Activated T-helper 2 cell treated with anti-CD3 and anti-CD28 coated beads, Interferon-gamma antibody, Interleukin-2, Interleukin-4, amounts not matched to agents 10 μg/mL and 5 μg/mL and 100 μg/mL, durations not matched to agents 14 hours and 24 hours and 36 hours (primary cell): Measurements from ENCODE around the gene MLLT10. TPM values are rescaled to one million over a fixed set of nuclear protein-coding genes. Genes with fewer than 3 reads are reported as not detected.
A peak's percentile ranks its signal among the peaks of the same experiment; 100 is the strongest.
"Not testable (repeated sequence)": the region's sequence is repeated elsewhere in the genome, so short reads cannot be mapped to it uniquely, and the experiment has no call there.

Source experiments
- DNase-seq: peaks from one replicate; pipeline ENCODE4 v3.0.0; 2021; ENCODE audit warnings: low spot score
- H3K27ac Mint-ChIP-seq: one replicate; pipeline ENCODE4 v1.8.0; 2021; ENCODE audit warnings: mixed read lengths
- H3K27me3 Mint-ChIP-seq: one replicate; pipeline ENCODE4 v1.8.0; 2021; ENCODE audit warnings: low read depth, mixed read lengths
- H3K36me3 Mint-ChIP-seq: one replicate; pipeline ENCODE4 v1.8.0; 2021; ENCODE audit warnings: low read depth, mixed read lengths
- H3K4me1 Mint-ChIP-seq: one replicate; pipeline ENCODE4 v1.8.0; 2021; ENCODE audit warnings: low read depth, mixed read lengths
- H3K4me3 Mint-ChIP-seq: one replicate; pipeline ENCODE4 v1.8.0; 2021; ENCODE audit warnings: low read depth, mild to moderate bottlenecking, moderate library complexity, mixed read lengths
- H3K9me3 Mint-ChIP-seq: one replicate; pipeline ENCODE4 v1.8.0; 2021; ENCODE audit warnings: mixed read lengths
- intact Hi-C: fragments of 100-400 bp; cut with micrococcal nuclease; formaldehyde crosslinking; loops from one replicate; pipeline ENCODE4 v1.15.1; 2023
- total RNA-seq: library from RNA; stranded (reverse); gene quantifications from 2 replicates; pipeline ENCODE4 v1.2.3, GENCODE V29; 2022

The MLLT10 gene
- total RNA-seq, 1 donor from 2014 or later, result 47.4 TPM

GRCh38 chr10:21528236-21529031, 5.6 kb upstream of the MLLT10 start:
- no peaks in the 10 kb centered on the region for H3K36me3 Mint-ChIP-seq
- intact Hi-C loops, result loop anchor here (5.0 kb wide), 1 partner anchor 904 kb away; no protein-coding TSS in a partner anchor
- no peak overlapping the region for H3K4me3 Mint-ChIP-seq
- DNase-seq, result no peak
- H3K4me1 Mint-ChIP-seq, result peaks cover 34% of the 10 kb centered on the region
- H3K9me3 Mint-ChIP-seq, result no peaks in the 10 kb centered on the region
- no peak overlapping the region for H3K27ac Mint-ChIP-seq
- peaks cover 47% of the 10 kb centered on the region for H3K27me3 Mint-ChIP-seq

GRCh38 chr10:21529032-21529910, 4.8 kb upstream of the MLLT10 start:
- Mint-ChIP-seq H3K9me3 (no peaks in the 10 kb centered on the region), H3K27ac (no peak overlapping the region), H3K36me3 (no peaks in the 10 kb centered on the region), H3K4me3 (no peak overlapping the region), H3K27me3 (peaks cover 45% of the 10 kb centered on the region), H3K4me1 (peaks cover 36% of the 10 kb centered on the region)
- intact Hi-C loops, result loop anchor here (5.0 kb wide), 1 partner anchor 903 kb away; no protein-coding TSS in a partner anchor
- DNase-seq, result no peak

GRCh38 chr10:21530168-21530567, 3.9 kb upstream of the MLLT10 start:
- peaks cover 30% of the 10 kb centered on the region for H3K4me1 Mint-ChIP-seq
- no peak overlapping the region for H3K27ac Mint-ChIP-seq
- intact Hi-C loops, result loop anchor here (5.0 kb wide), 6 partner anchors 33 to 812 kb away; partner anchors contain the start of gene COMMD3
- peaks cover 1% of the 10 kb centered on the region for H3K36me3 Mint-ChIP-seq
- H3K27me3 Mint-ChIP-seq, result peaks cover 39% of the 10 kb centered on the region
- H3K9me3 Mint-ChIP-seq, result no peaks in the 10 kb centered on the region
- H3K4me3 Mint-ChIP-seq, result no peak overlapping the region
- DNase-seq, result no peak

- no peak overlapping the region for H3K4me3 Mint-ChIP-seq
- intact Hi-C loops, result loop anchor here (5.0 kb wide), 6 partner anchors 33 to 812 kb away; partner anchors contain the start of gene COMMD3
Observed at GRCh38 chr10:21530641-21531040, 3.4 kb upstream of the MLLT10 start.

GRCh38 chr10:21531164-21531563, 2.9 kb upstream of the MLLT10 start:
- Mint-ChIP-seq H3K4me3 (no peak overlapping the region), H3K4me1 (peaks cover 29% of the 10 kb centered on the region), H3K9me3 (no peaks in the 10 kb centered on the region), H3K27me3 (peaks cover 38% of the 10 kb centered on the region), H3K27ac (no peak overlapping the region), H3K36me3 (peaks cover 6% of the 10 kb centered on the region)
- intact Hi-C loops, result loop anchor here (5.0 kb wide), 6 partner anchors 34 to 811 kb away; partner anchors contain the start of gene COMMD3
- no peak for DNase-seq

More at GRCh38 chr10:21530641-21531040, 3.4 kb upstream of the MLLT10 start:
- H3K4me1 Mint-ChIP-seq, result peaks cover 29% of the 10 kb centered on the region
- H3K9me3 Mint-ChIP-seq, result no peaks in the 10 kb centered on the region
- no peak for DNase-seq
- peaks cover 6% of the 10 kb centered on the region for H3K36me3 Mint-ChIP-seq
- H3K27me3 Mint-ChIP-seq, result peaks cover 38% of the 10 kb centered on the region
- no peak overlapping the region for H3K27ac Mint-ChIP-seq

GRCh38 chr10:21532694-21533466, 1.2 kb upstream of the MLLT10 start:
- peak overlapping the region; percentile 85 for H3K4me3 Mint-ChIP-seq
- H3K9me3 Mint-ChIP-seq, result no peaks in the 10 kb centered on the region
- H3K27me3 Mint-ChIP-seq, result peaks cover 28% of the 10 kb centered on the region
- peaks cover 21% of the 10 kb centered on the region for H3K4me1 Mint-ChIP-seq
- intact Hi-C loops, result loop anchor here (2.0 to 5.0 kb wide), 7 partner anchors 14 to 809 kb away; partner anchors contain the start of gene COMMD3
- peak overlapping the region; percentile 89 for H3K27ac Mint-ChIP-seq
- no peak for DNase-seq
- peaks cover 10% of the 10 kb centered on the region for H3K36me3 Mint-ChIP-seq

DNA sequence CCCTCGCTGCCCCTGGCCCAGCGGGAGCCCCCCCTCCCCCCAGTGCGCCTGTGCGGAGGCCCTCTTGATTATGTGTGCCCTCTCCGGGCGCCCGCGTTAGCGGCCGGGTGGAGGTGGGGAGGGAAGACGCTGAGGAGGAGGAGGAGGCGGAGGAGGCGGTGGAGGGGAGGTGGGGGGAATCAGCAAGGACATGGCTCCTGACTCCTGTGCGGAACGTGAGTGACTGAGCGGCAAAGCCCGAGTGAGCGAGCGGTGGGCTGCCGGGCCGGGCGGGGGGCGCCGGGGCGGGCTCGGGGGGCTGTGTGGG, 201 bp downstream of the MLLT10 start:
- peak overlapping the region; percentile 87 for H3K27ac Mint-ChIP-seq
- no peak for DNase-seq
- intact Hi-C loops, result loop anchor here (1.0 to 5.0 kb wide), 7 partner anchors 8 to 808 kb away; partner anchors contain the start of gene COMMD3
- peaks cover 15% of the 10 kb centered on the region for H3K27me3 Mint-ChIP-seq
- no peaks in the 10 kb centered on the region for H3K9me3 Mint-ChIP-seq
- peaks cover 17% of the 10 kb centered on the region for H3K36me3 Mint-ChIP-seq
- peaks cover 20% of the 10 kb centered on the region for H3K4me1 Mint-ChIP-seq
- H3K4me3 Mint-ChIP-seq, result peak overlapping the region; percentile 83

- DNase-seq, result peak; percentile 40
- H3K36me3 Mint-ChIP-seq, result peaks cover 20% of the 10 kb centered on the region
- peak overlapping the region; percentile 87 for H3K27ac Mint-ChIP-seq
- peak overlapping the region; percentile 83 for H3K4me3 Mint-ChIP-seq
- intact Hi-C loops, result loop anchor here (1.0 to 5.0 kb wide), 7 partner anchors 9 to 807 kb away; partner anchors contain the start of gene COMMD3
- H3K27me3 Mint-ChIP-seq, result peaks cover 11% of the 10 kb centered on the region
- H3K4me1 Mint-ChIP-seq, result peaks cover 20% of the 10 kb centered on the region
- no peaks in the 10 kb centered on the region for H3K9me3 Mint-ChIP-seq
Observed at GRCh38 chr10:21534604-21535493, 817 bp downstream of the MLLT10 start.

DNA sequence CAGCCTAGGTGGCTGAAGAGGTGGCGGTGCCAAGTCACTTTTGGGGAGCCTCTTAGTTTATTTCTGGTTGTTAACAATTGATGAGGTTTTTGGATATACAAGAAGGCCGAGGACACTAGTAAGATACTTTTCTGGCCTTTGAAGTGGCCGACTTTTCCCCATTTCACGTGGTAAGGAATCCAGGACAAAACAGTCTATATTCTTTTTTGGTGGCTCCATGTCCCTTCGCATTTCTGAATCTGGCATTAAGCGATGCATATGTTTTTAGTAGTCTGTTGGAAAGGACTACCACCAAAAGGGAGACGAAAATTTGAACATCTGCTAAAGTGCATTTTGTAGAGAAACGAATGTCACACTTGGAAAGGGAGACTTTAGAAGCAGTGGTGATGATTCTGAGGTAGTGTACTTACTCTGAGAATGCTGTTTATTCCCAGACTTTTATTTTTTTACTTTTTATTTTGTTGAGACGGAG, 1.5 kb downstream of the MLLT10 start:
- Mint-ChIP-seq H3K27ac (peak overlapping the region; percentile 52), H3K27me3 (peaks cover 7% of the 10 kb centered on the region), H3K36me3 (peaks cover 25% of the 10 kb centered on the region), H3K4me3 (peak overlapping the region; percentile 74), H3K9me3 (no peaks in the 10 kb centered on the region), H3K4me1 (peaks cover 20% of the 10 kb centered on the region)
- no peak for DNase-seq
- intact Hi-C loops, result no loop called here

GRCh38 chr10:21535976-21536375, 1.9 kb downstream of the MLLT10 start:
- peaks cover 28% of the 10 kb centered on the region for H3K36me3 Mint-ChIP-seq

DNA sequence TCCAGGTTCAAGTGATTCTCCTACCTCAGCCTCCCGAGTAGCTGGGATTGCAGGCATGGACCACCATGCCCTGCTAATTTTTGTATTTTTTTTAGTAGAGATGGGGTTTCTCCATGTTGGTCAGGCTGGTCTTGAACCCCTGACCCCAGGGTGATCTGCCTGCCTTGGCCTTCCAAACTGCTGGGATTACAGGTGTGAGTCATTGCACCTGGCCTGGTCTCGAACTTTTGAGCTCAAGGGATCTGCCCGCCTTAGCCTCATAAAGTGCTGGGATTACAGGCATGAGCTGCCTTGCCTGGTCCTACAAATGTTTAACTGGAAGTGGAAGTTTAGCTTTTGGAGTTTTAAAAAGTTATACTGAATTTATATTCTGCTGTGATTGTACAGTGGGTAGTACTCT, 2.8 kb downstream of the MLLT10 start:
- peaks cover 37% of the 10 kb centered on the region for H3K36me3 Mint-ChIP-seq
- H3K9me3 Mint-ChIP-seq, result no peaks in the 10 kb centered on the region
- H3K4me1 Mint-ChIP-seq, result peaks cover 20% of the 10 kb centered on the region
- intact Hi-C loops, result no loop called here
- H3K27me3 Mint-ChIP-seq, result peaks cover 3% of the 10 kb centered on the region
- H3K4me3 Mint-ChIP-seq, result no peak overlapping the region
- DNase-seq, result no peak
- no peak overlapping the region for H3K27ac Mint-ChIP-seq

More at GRCh38 chr10:21535976-21536375, 1.9 kb downstream of the MLLT10 start:
- peak overlapping the region; percentile 74 for H3K4me3 Mint-ChIP-seq
- H3K27me3 Mint-ChIP-seq, H3K9me3 Mint-ChIP-seq, DNase-seq, intact Hi-C loops, H3K27ac Mint-ChIP-seq: not testable (repeated sequence)
- peaks cover 20% of the 10 kb centered on the region for H3K4me1 Mint-ChIP-seq
